Neural cell (in vitro differentiated cells): Measurements from ENCODE around the gene DOCK8. TPM values are rescaled to one million over a fixed set of nuclear protein-coding genes. Genes with fewer than 3 reads are reported as not detected.

Experiments
- H2AFZ ChIP-seq: fragments of 200-600, 300-800 bp; sonication (generic), shearing (Covaris generic); 2 replicates; pipeline ENCODE4 v1.6.0; 2014; ENCODE audit warnings: low read depth, mild to moderate bottlenecking, antibody characterized with exemption, low read length, moderate library complexity
- H3F3A ChIP-seq: fragments of 200-600 bp; shearing (Covaris generic); 2 replicates; pipeline ENCODE4 v1.6.1; 2016; ENCODE audit warnings: mild to moderate bottlenecking, moderate library complexity, mixed read lengths, antibody characterized with exemption, low read length; ENCODE audit not compliant: insufficient read depth, poor library complexity, severe bottlenecking
- H3K27ac ChIP-seq: fragments of 200-600, 300-800 bp; sonication (generic), shearing (Covaris generic); 2 replicates; pipeline ENCODE4 v1.5.1; 2014; ENCODE audit warnings: mild to moderate bottlenecking, low read length, moderate library complexity
- H3K27me3 ChIP-seq: fragments of 300-800, 200-600 bp; sonication (generic), shearing (Covaris generic); 2 replicates; pipeline ENCODE4 v1.6.0; 2014; ENCODE audit warnings: mild to moderate bottlenecking, low read depth, low read length, moderate library complexity; ENCODE audit not compliant: insufficient read depth
- H3K36me3 ChIP-seq: fragments of 300-800, 200-600 bp; sonication (generic), shearing (Covaris generic); 2 replicates; pipeline ENCODE4 v1.5.1; 2014; ENCODE audit warnings: mild to moderate bottlenecking, antibody characterized with exemption, low read length, moderate library complexity; ENCODE audit not compliant: insufficient read depth
- H3K4me2 ChIP-seq: fragments of 300-800, 200-600 bp; sonication (generic), shearing (Covaris generic); 2 replicates; pipeline ENCODE4 v1.6.0; 2014; ENCODE audit warnings: mild to moderate bottlenecking, low read length
- H3K4me3 ChIP-seq: fragments of 300-800, 200-600 bp; sonication (generic), shearing (Covaris generic); 2 replicates; pipeline ENCODE4 v1.5.1; 2014; ENCODE audit warnings: mild to moderate bottlenecking, low read length, moderate library complexity
- H3K79me2 ChIP-seq: fragments of 200-600 bp; shearing (Covaris generic); replicated peaks from 2 replicates; pipeline ENCODE4 v1.6.0; 2014; ENCODE audit warnings: mild to moderate bottlenecking, low read length, moderate library complexity; ENCODE audit not compliant: insufficient read depth
- H3K9ac ChIP-seq: fragments of 300-800, 200-600 bp; sonication (generic), shearing (Covaris generic); 2 replicates; pipeline ENCODE4 v1.6.1; 2016; ENCODE audit warnings: mild to moderate bottlenecking, low read length, mixed read lengths
- H3K9me2 ChIP-seq: fragments of 200-600 bp; shearing (Covaris generic); 2 replicates; pipeline ENCODE4 v1.6.1; 2016; ENCODE audit warnings: mild to moderate bottlenecking, low read length, mixed read lengths; ENCODE audit not compliant: insufficient read depth
- H3K9me3 ChIP-seq: fragments of 200-600, 300-800 bp; sonication (generic), shearing (Covaris generic); 2 replicates; pipeline ENCODE4 v1.6.1; 2016; ENCODE audit warnings: mild to moderate bottlenecking, mixed run types, low read length, moderate library complexity, mixed read lengths
- H4K20me1 ChIP-seq: fragments of 200-600 bp; shearing (Covaris generic); 2 replicates; pipeline ENCODE4 v1.6.1; 2016; ENCODE audit warnings: mild to moderate bottlenecking, mixed run types; ENCODE audit not compliant: insufficient read depth
- CTCF ChIP-seq: fragments of 450-650 bp; IDR thresholded peaks from 2 replicates; pipeline ENCODE4 v1.5.1; 2014; ENCODE audit warnings: antibody characterized with exemption, mild to moderate bottlenecking, moderate library complexity; ENCODE audit not compliant: poor library complexity, severe bottlenecking
- EP300 ChIP-seq: fragments of 450-650 bp; conservative IDR thresholded peaks from 2 replicates; pipeline ENCODE4 v1.6.1; 2014; ENCODE audit warnings: antibody characterized with exemption, mild to moderate bottlenecking, moderate library complexity; ENCODE audit not compliant: poor library complexity, severe bottlenecking
- EZH2 ChIP-seq: fragments of 200-600, 300-800 bp; shearing (Covaris generic), sonication (generic); IDR thresholded peaks from 2 replicates; pipeline ENCODE4 v1.6.1; 2014; ENCODE audit warnings: antibody characterized with exemption, low read length, borderline replicate concordance, mild to moderate bottlenecking; ENCODE audit not compliant: insufficient read depth, poor library complexity, severe bottlenecking
- MXI1 ChIP-seq: fragments of 450-650 bp; conservative IDR thresholded peaks from 2 replicates; pipeline ENCODE4 v1.6.1; 2014; ENCODE audit warnings: antibody characterized with exemption, mild to moderate bottlenecking; ENCODE audit not compliant: poor library complexity, severe bottlenecking
- POLR2AphosphoS5 ChIP-seq: IDR thresholded peaks from 2 replicates; pipeline ENCODE4 v1.6.1; 2012
- RAD21 ChIP-seq: fragments of 450-650 bp; conservative IDR thresholded peaks from 2 replicates; pipeline ENCODE4 v1.6.1; 2014; ENCODE audit warnings: antibody characterized with exemption, mild to moderate bottlenecking, moderate library complexity
- REST ChIP-seq: IDR thresholded peaks from 2 replicates; pipeline ENCODE4 v1.6.1; 2012; ENCODE audit warnings: borderline replicate concordance
- SMC3 ChIP-seq: fragments of 450-650 bp; conservative IDR thresholded peaks from 2 replicates; pipeline ENCODE4 v1.6.1; 2014; ENCODE audit warnings: antibody characterized with exemption, mild to moderate bottlenecking, moderate library complexity; ENCODE audit not compliant: poor library complexity
- TAF1 ChIP-seq: IDR thresholded peaks from 2 replicates; pipeline ENCODE4 v1.6.1; 2012; ENCODE audit warnings: low read depth
- polyA plus RNA-seq: library from polyadenylated mRNA; depleted of rRNA; stranded (reverse); fragments of >200 nt; gene quantifications from 2 replicates; pipeline ENCODE4 v1.2.3, GENCODE V29; 2014

Gene DOCK8
- polyA plus RNA-seq, 1 donor from 2014 or later: not detected

GRCh38 chr9:281741-282645 lies 67.3 kb downstream of the DOCK8 start:
- no peak overlapping the region for H3K4me3 ChIP-seq
- H4K20me1 ChIP-seq: no peaks in the 10 kb centered on the region
- no peaks in the 10 kb centered on the region for H3K27me3 ChIP-seq
- no peaks in the 10 kb centered on the region for H3K9me2 ChIP-seq
- no peak overlapping the region for H3K27ac ChIP-seq
- no peaks in the 10 kb centered on the region for H3F3A ChIP-seq
- no peaks in the 10 kb centered on the region for H3K36me3 ChIP-seq
- no peak overlapping the region for H3K9ac ChIP-seq
- no peaks in the 10 kb centered on the region for H3K79me2 ChIP-seq
- H3K4me2 ChIP-seq: no peak overlapping the region
- H3K9me3 ChIP-seq: no peaks in the 10 kb centered on the region
- H2AFZ ChIP-seq: no peak overlapping the region
- TF ChIP-seq POLR2AphosphoS5: no peak
- no peak for TF ChIP-seq TAF1
- no peak for TF ChIP-seq EP300
- no peak for TF ChIP-seq MXI1
- TF ChIP-seq SMC3: no peak
- no peak for TF ChIP-seq CTCF
- no peak for TF ChIP-seq REST
- TF ChIP-seq EZH2: no peak
- TF ChIP-seq RAD21: no peak

DNA sequence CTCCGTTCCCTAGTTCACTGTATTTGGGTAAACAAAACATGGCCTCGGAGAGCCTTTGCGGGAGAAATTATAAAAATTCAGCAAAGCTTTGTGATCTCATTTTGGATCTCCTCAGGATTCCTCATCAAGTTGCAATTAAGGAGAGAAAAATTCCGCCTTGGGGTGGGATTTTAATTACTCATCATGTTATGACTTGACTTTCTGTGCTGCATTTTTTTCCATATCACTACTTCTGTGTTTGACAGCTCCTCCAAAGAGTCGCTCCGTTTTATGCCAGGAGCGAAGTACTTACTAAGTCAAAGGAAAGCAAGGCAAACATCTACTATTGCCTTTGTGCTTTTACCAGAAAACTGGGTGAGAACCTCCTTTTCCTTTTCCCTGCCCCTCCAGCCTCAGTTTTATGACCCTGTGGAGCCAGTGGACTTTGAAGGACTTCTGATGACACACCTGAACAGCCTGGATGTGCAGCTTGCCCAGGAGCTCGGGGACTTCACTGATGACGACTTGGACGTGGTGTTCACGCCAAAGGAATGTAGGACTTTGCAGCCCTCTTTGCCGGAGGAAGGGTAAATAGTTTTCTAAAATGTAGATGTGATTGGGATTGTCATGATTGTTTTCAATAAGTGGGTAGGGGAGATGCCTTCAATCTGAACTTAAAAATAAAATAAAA lies 71.5 kb downstream of the DOCK8 start:
- no peak overlapping the region for H2AFZ ChIP-seq
- H3F3A ChIP-seq: no peaks in the 10 kb centered on the region
- no peak overlapping the region for H3K9ac ChIP-seq
- no peaks in the 10 kb centered on the region for H4K20me1 ChIP-seq
- H3K27me3 ChIP-seq: no peaks in the 10 kb centered on the region
- H3K36me3 ChIP-seq: no peaks in the 10 kb centered on the region
- H3K27ac ChIP-seq: no peak overlapping the region
- no peak overlapping the region for H3K4me2 ChIP-seq
- TF ChIP-seq TAF1 (no peak), EP300 (no peak), CTCF (no peak), EZH2 (no peak), POLR2AphosphoS5 (no peak), SMC3 (no peak)
- no peaks in the 10 kb centered on the region for H3K9me3 ChIP-seq
- no peak overlapping the region for H3K4me3 ChIP-seq
- H3K79me2 ChIP-seq: no peaks in the 10 kb centered on the region
- H3K9me2 ChIP-seq: no peaks in the 10 kb centered on the region
